ENCODE measurements around the gene CDADC1.
"Not testable (repeated sequence)": the region's sequence is repeated elsewhere in the genome, so short reads cannot be mapped to it uniquely, and the experiment has no call there.

The CDADC1 gene

GRCh38 chr13:49240017-49240416 is 7.7 kb upstream of the CDADC1 start:
- DNase-seq: peak; percentile 4

- DNase-seq: no peak
These were observed 6.4 kb upstream of the CDADC1 start for GRCh38 chr13:49241296-49241695.

GRCh38 chr13:49245101-49245500 is 2.6 kb upstream of the CDADC1 start:
- DNase-seq: no peak

GRCh38 chr13:49246850-49247642 is 679 bp upstream of the CDADC1 start:
- DNase-seq: peak; percentile 44

GRCh38 chr13:49248622-49249002 is 887 bp downstream of the CDADC1 start:
- peak; percentile 15 for DNase-seq

DNA sequence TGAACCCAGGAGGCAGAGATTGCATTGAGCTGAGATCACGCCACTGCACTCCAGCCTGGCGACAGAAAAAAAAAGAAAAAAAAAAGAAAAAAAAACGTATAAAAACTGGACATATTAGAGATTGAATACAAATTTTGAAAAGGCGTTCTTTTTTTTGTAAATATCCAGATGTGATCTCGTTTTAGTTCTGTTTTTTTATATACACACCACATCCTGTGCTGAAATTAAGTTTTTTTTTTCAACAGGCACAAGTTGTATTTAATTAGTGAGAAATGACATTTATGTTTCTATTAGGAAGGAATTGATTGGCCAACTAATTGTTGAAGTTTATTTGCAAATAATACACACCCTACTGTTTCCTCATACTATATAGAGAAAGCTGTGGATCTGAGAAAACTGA is 3.6 kb downstream of the CDADC1 start:
- DNase-seq: no peak

GRCh38 chr13:49253310-49253709 is 5.6 kb downstream of the CDADC1 start:
- DNase-seq: no peak

DNA sequence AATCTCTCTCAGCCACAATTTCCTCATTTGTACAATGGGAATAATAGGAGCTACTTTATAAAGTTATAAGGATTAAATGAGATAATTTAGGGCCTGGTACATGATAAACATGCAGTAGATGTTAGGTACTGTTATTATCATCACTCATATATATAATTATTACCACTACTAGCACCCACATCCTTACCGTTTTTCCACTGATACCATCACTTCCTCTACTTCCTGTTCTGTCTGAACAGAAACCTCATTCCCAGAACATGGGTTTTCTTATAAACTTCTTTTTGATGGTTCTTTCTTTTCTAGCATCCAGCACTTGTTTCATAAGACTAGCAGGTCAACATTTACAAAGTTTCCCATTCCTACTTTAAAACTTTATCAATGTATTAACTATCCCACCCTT is 6.3 kb downstream of the CDADC1 start:
- DNase-seq: no peak

GRCh38 chr13:49256841-49257240 is 9.1 kb downstream of the CDADC1 start:
- DNase-seq: no peak

DNA sequence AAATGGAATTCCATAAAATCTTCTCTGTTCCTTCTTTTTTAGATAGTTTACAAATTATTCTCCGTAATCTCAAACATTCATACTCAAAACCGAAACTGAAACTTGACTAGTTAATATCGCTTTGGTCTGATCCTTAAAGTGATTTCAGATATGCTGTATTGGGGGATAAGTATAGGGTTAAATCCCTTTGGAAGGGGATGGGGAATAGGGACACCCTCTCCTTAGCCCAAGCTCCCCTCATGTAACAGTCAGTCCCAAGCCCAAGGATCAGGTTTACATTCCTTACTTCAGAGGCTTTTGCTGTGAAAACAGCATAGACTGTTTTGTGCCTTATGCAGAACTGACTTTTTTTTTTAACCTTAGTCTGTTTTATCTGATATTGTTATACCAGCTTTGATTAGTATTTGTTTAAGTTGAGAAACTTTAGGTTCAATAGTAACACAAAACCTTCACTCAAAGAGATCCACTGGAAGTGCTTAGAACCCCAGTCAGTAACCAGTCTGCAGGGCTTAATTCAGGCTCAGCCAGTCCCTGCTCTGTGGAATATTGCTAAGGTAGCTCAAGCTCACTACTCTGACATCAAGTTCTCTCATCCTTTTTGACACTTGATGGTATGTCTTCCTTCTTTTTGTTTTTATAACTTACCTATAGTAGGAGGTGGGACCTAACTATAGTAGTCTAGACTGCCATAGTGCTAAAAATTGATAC is 10.5 kb downstream of the CDADC1 start:
- no peak for DNase-seq

DNA sequence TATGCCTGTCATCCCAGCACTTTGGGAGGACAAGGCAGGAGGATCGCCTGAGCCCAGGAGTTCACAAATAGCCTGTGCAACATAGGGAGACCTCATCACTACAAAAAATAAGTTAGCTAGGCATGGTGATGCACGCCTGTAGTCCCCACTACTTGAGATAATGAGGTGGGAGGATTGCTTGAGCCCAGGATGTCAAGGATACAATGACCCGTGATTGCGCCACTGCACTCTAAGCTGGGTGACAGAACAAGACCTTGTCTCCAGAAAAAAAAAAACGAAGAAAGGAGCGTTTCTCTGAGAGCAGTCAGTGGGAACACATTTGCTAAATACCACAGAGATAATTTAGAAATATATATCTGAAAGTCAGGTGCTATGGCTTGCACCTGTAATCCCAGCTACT is 11.9 kb downstream of the CDADC1 start:
- DNase-seq: no peak

DNA sequence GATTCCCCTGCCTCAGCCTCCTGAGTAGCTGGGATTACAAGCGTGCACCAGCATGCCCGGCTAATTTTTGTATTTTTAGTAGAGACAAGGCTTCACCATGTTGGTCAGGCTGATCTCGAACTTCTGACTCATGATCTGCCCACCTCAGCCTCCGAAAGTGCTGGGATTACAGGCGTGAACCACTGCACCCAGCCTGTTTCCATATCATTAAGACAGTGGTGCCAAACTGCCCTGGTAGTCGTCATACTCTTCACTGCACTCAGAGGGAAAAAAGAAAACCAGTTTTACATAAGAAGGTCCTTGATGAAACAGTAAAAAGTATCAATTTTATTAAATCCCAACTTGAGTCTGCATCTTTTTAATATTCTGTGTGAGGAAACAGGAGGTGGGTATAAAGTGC is 14.9 kb downstream of the CDADC1 start:
- no peak for DNase-seq

- DNase-seq: no peak
These were observed 18.1 kb downstream of the CDADC1 start for GRCh38 chr13:49265822-49266221.

GRCh38 chr13:49271264-49271663 is 23.5 kb downstream of the CDADC1 start:
- DNase-seq: no peak

GRCh38 chr13:49272296-49272695 is 24.6 kb downstream of the CDADC1 start:
- no peak for DNase-seq

GRCh38 chr13:49278211-49278610 is 30.5 kb downstream of the CDADC1 start:
- no peak for DNase-seq

DNA sequence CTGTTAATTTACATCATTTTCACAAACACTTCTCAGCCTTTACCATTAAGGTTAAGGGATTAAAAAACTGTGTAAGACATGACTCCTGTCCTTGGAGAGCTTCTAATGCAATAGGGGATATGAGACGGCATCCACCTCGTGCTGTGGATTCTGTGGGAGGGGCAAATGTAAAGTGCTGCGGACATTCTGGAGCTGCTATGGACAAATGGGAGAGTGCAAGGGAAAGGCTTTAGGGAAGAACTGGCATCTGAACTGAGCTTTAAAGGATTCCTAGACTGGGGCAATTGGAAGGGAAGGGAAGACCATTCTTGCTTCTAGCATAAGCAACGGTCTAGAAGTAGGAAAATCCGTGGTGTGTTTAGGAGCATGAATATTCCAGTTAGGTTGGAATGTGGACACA is 31.4 kb downstream of the CDADC1 start:
- DNase-seq: no peak

GRCh38 chr13:49279885-49280284 is 32.2 kb downstream of the CDADC1 start:
- no peak for DNase-seq

GRCh38 chr13:49287995-49288394 is 40.3 kb downstream of the CDADC1 start:
- no peak for DNase-seq

GRCh38 chr13:49288458-49288857 is 40.7 kb downstream of the CDADC1 start:
- DNase-seq: no peak

GRCh38 chr13:49292742-49293486 is 45.2 kb downstream of the CDADC1 start:
- DNase-seq: peak; percentile 57

DNA sequence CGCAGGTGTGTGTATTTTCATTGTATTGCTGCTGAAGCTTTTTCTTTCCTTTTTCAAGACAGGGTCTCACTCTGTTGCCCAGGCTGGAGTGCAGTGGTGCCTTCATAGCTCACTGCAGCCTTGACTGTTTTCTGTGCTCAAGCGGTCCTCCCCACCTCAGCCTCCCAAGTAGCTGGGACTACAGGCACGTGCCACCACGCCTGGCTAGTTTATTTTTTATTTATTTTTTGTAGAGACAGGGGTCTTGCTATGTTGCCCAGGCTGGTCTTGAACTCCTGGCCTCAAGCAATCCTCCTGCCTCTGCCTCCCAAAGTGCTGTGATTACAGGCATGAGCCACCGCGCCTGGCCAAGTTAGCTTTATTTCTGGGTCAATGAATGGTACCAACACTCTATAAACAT is 47.0 kb downstream of the CDADC1 start:
- DNase-seq: not testable (repeated sequence)

DNA sequence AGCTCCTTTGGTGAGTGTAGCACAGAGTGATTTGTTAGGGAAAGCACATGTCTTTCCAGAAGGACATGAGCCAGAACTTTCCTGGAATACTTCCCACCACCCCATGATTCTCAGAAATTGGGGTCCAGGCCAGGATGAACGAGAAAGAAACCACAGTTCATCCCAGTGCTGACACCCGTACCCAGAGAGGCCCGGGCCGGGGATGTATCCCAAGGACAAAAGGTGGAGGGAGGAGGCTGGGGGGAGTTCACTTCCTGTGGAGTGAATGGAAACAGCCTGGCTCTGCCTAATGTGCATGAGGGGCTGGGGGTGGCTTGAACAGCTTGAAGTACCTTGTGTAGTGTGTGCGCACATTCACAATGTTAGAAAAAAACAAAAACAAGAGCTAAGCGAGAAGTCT is 47.5 kb downstream of the CDADC1 start:
- DNase-seq: no peak

GRCh38 chr13:49296659-49297058 is 48.9 kb downstream of the CDADC1 start:
- no peak for DNase-seq

Measured in NCI-H146 (cell line).